Globus pallidus (tissue), 1 donor: Measurements from ENCODE around the gene PRG3.
"Not testable (repeated sequence)": the region's sequence is repeated elsewhere in the genome, so short reads cannot be mapped to it uniquely, and the experiment has no call there.

ENCODE experiments used
- DNase-seq: peaks from one replicate; pipeline ENCODE4 v3.0.0-alpha.2; 2015; ENCODE audit warnings: low spot score

The PRG3 gene

DNA sequence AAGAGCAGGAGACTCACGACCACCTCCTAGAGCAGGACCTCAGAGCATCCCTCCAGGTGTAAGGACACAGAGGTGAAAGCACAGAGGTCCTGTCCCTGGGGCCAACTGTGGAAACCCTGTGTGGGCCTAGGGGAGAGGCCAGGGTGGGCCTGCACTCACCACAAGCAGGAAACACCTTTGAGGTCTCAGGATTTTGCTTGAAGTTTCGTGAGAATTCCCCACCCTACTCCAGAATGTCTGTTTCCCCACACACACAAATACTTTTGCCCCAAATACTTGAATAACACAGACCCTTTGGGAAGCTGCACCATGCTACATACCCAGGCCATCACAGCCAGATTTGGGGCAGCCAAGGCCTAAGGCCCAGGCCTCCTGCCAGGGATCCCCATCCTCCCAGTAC, 27.8 kb upstream of the PRG3 start:
- DNase-seq, result no peak

- DNase-seq, result no peak
Measured at GRCh38 chr11:57407941-57408475, 27.1 kb upstream of the PRG3 start.

- DNase-seq, result no peak
Measured at GRCh38 chr11:57407010-57407920, 26.3 kb upstream of the PRG3 start.

- DNase-seq, result no peak
Measured at GRCh38 chr11:57406337-57406904, 25.5 kb upstream of the PRG3 start.

GRCh38 chr11:57405271-57405860, 24.4 kb upstream of the PRG3 start:
- DNase-seq, result no peak

DNA sequence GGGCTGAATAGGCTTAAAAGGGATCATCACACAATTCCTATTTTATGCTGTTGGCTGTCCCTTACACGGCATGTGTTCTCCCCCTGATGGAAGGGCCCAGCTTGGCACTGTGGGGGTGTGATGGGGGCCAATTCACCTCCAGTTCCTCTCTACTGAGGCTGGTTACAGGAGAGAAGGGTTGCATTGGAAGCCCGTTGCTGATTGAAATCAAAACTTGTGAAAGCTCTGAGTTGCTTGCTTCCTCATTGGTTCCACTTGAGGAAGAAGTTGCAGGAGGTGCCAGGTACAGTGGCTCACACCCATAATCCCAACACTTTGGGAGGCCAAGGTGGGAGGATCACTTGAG, 22.8 kb upstream of the PRG3 start:
- DNase-seq, result no peak

- not testable (repeated sequence) for DNase-seq
Measured at GRCh38 chr11:57403003-57403801, 22.3 kb upstream of the PRG3 start.

GRCh38 chr11:57402188-57403002, 21.4 kb upstream of the PRG3 start:
- DNase-seq, result no peak

- DNase-seq, result no peak
Measured at GRCh38 chr11:57399972-57400578, 19.1 kb upstream of the PRG3 start.

DNA sequence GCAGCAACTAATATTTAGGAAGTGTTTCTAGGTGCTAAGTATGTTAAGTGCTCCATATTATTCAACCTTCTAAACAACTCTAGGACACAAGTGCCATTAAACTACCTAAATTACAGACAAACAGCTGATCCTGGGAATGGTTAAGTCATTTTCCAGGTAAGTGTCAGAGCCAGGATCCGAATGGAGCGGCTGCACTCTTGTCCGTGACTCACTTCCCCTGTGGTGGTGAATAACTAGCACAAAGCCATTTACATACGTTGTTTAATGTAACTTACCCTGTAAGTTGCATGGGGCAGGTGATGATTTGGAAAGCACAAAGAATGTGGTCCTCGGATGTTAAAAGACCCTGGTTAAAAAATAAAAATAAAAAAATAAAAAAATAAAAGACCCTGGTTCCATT, 18.3 kb upstream of the PRG3 start:
- no peak for DNase-seq

GRCh38 chr11:57397394-57397990, 16.5 kb upstream of the PRG3 start:
- DNase-seq, result no peak

DNA sequence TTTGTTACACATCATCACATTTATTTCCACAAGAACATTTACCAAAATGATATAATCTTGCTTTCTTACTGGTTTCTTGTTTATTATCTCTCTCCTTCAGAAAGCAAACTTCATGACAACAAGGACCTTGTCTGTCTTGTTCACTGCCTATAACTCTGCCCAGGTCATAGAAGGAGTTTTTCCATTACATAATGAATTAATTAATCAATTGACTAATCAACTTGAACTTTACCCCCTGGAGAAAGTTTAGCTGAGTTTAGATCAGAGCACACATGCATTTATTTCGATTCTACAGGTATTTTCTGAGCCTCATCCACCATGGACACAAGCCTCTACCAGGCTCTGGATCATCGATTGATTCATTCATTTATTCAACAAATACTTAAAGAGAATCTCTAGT, 15.8 kb upstream of the PRG3 start:
- no peak for DNase-seq

DNA sequence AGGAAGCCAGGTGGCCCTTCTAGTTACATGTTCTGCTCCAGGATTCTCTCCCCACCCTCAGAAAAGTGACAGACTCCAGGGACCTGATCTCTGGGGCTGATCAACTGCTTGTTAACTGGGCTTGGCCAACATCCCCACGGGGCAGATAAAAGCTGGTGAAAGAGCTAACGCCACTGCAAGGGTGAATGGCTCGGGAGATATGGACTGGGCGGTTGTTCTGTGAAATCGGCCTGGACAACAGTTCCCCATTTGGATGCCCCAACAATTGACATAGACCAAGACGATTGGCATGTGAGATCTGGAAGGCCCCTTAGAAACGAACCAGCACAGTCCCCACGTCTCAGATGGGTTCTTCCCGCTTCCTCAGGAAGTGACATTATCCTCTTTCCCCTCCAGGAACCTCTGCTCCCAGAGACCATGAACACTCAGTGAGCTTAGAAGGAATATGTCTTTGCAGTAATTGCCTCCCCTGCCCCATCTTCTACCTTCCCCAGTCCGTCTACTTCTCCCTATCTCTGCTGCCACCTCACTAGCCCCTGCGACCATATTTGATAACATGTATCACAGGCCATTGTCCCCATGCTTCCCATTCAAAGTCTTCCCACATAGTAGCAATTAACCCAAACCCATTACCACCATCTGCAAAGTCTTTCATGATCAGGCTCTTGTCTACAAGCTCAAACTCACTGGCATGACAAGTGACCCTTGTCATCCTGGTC, 15.1 kb upstream of the PRG3 start:
- DNase-seq, result no peak

DNA sequence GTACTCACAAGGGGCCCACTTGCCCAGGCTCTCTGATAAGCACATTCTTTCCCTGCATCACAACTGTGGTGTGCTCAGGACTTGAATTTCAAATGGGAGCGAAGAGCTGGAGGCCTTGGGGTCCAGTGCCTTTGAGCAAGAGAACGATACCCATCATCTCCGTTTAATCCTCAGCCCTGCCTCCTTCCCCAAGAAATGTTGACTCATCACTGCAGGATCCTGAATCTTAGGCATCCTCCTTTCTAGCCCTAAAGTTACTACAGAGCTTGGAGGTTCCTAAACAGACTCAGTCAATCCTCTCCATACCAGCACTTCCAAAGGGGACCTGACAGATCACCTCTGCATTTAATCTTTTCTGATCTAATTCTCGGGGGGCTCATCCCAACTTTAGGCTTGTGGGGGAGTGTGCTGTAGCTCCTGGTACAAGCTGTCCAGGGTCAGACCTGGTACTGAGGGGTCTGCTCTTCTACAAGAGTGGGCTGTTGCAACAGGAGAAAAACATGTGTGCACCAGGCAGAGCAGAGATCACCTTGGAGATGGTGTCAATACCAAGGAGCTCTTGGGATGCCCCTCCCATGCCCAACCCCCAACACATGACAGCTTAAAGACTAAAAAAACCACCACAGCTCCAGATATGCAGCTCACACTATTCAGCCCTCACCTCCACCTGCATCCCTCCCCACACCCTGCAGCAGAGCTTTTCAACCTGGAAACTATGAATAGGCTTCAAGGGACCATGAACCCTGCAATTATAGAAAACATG, 13.4 kb upstream of the PRG3 start:
- DNase-seq, result no peak

- no peak for DNase-seq
Measured at GRCh38 chr11:57392763-57393105, 11.8 kb upstream of the PRG3 start.

DNA sequence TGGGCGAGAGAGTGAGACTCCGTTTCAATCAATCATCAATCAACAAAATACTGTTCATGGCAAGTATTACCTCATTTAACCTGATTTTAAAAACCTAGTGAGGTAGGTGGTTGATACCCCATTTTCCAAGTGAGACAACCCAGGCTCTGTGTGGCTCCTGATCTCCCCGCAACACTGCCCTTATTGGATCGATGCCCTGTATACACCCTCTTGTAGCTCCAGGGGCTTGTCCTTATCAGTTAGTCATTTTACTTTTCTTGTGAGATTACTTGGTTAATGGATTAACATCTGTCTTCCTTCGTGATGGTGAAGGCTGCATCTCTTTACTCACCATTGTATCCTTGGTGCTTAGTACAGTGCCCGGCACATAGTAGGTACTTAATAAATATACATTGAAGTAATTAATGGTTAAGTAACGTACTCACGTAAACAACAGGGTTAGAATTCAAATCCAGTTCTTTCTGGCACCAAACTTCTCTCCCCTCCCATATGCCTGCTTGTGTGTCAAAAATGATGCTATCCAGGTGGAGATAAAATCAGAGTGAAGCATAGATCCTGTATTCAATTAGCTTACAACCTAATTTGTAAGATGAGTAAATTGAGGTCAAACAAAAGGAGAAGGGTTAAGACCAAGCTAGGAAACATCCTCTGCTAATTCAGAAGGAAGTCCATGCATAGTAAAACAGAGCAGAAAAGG, 11.3 kb upstream of the PRG3 start:
- no peak for DNase-seq

DNA sequence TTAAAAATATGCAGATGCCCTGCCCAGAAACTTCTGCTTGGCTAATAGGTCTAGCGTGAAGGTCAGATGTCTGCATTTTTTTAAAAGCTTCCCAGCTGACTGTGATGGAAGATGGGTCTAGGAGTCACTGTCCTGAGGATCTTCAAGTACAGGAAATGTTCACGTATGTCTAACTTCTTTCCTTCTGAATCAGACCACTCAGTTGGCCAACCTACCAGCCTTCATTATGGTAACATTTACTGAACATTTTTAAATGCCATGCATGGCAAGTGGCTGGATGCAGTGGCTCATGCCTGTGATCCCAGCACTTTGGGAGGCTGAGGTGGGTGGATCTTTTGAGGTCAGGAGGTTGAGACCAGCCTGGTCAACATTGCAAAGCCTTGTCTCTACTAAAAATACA, 10.6 kb upstream of the PRG3 start:
- no peak for DNase-seq

DNA sequence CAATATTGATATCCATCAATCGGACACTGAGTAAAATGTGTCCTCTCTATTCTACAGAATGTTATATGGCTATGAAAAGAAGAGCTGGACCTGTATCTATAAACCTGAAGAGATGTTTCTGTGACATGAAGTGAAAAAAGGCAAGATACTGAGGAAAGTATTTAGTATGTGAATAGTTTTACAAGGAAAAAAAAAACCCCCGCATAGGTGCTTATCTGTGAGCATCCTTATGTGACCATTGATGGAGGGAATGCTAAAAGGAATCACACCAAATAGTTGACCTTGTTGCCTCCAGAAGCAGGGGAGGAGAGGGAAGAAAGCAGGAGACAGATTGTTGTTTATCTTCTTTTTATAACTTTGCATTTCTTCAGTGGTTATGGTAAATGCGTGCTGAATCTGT, 10.2 kb upstream of the PRG3 start:
- no peak for DNase-seq

- DNase-seq, result no peak
Measured at GRCh38 chr11:57390535-57390934, 9.6 kb upstream of the PRG3 start, which contains the start of gene PRG2. TSS of gene PRG2 (minus strand) at chr11:57390650. CDS start at chr11:57389944, 706 bp downstream.
